ENCODE results near the gene RAB20. TPM values are rescaled to one million over a fixed set of nuclear protein-coding genes. Genes with fewer than 3 reads are reported as not detected.

Gene RAB20
- total RNA-seq, 1 experiment from 2014 or later, result 14.3 TPM

- TF ChIP-seq, protein P1, sequence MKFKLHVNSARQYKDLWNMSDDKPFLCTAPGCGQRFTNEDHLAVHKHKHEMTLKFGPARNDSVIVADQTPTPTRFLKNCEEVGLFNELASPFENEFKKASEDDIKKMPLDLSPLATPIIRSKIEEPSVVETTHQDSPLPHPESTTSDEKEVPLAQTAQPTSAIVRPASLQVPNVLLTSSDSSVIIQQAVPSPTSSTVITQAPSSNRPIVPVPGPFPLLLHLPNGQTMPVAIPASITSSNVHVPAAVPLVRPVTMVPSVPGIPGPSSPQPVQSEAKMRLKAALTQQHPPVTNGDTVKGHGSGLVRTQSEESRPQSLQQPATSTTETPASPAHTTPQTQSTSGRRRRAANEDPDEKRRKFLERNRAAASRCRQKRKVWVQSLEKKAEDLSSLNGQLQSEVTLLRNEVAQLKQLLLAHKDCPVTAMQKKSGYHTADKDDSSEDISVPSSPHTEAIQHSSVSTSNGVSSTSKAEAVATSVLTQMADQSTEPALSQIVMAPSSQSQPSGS (CRISPR knock-in tag; IDR thresholded peaks at IDR 0.05; ENCODE audit: borderline replicate concordance, low read depth), result no peak
- no peak for TF ChIP-seq ZNF416 (CRISPR knock-in tag; IDR thresholded peaks at IDR 0.05)
- TF ChIP-seq NFATC4 (CRISPR knock-in tag; IDR thresholded peaks at IDR 0.05), result no peak
These were observed 33.2 kb downstream of the RAB20 start (continued) for GRCh38 chr13:110528371-110528770.

DNA sequence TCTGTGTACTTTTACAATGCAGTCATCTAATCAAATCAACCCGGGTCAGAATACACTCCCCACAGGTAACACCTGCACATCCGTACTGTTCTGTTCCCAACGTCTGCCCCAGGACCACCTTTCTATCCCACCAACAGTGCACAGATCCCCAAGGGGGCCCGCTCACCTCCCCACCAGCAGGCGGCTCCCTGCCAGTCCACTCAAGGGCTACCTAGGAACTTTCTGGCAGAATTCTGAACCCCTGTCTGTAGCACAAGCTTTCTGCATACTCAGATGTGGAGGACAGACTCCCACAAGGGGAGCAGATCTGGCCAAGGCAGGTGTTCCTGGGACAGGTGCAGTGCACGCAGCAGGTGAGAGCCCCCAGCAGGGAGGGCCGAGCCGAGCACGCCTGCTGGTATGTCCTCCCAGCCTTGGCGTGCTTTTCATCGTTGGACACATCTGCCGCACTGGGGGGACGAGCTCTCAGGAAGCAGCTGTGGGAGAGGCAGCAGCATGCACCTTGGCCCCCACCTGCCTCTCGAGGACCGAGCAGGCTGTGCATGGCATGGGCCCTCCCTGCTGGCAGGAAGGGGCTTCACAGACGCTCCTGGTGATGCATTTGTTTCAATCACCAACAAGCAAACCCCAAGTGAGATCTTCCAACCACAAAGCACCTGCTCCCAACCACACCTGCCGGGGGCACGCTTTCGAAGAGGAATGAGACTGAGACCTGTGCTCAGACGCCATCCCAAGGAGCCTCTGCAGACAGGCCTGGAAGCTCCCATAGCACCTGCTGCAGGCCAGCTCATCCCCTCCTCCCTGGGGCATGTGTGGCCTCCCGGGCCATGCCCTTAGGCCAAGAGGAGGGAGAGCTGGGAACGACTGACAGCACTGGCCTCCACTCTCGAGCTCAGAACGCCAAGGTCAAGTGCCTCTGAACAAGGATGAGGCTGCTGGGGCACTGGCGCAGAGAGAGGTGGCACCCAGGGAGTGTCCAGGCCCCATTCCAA lies 35.9 kb downstream of the RAB20 start:
- CTCF ChIA-PET, result interaction anchor here (1.0 kb wide), 2 partner anchors 70 to 390 kb away, joined by 4 to 5 read pairs; no protein-coding TSS in a partner anchor
- Mint-ChIP-seq H3K36me3 (peaks cover 2% of the 10 kb centered on the region; the same call in 1 of the 2 replicates), H3K27me3 (ENCODE audit: low read depth) (no peaks in the 10 kb centered on the region; the same call in 1 of the 2 replicates), H3K4me3 (no peak overlapping the region), H3K9me3 (no peaks in the 10 kb centered on the region), H3K27ac (peak overlapping the region; percentile 65), H3K4me1 (peaks cover 39% of the 10 kb centered on the region)
- ATAC-seq (no peak; the same call in 1 of the 2 replicates), DNase-seq (ENCODE audit: low spot score) (no peak)
- POLR2A ChIA-PET, result no interaction called here
- no peak for TF ChIP-seq EMX1 (CRISPR knock-in tag; IDR thresholded peaks at IDR 0.05)
- TF ChIP-seq, protein P2, sequence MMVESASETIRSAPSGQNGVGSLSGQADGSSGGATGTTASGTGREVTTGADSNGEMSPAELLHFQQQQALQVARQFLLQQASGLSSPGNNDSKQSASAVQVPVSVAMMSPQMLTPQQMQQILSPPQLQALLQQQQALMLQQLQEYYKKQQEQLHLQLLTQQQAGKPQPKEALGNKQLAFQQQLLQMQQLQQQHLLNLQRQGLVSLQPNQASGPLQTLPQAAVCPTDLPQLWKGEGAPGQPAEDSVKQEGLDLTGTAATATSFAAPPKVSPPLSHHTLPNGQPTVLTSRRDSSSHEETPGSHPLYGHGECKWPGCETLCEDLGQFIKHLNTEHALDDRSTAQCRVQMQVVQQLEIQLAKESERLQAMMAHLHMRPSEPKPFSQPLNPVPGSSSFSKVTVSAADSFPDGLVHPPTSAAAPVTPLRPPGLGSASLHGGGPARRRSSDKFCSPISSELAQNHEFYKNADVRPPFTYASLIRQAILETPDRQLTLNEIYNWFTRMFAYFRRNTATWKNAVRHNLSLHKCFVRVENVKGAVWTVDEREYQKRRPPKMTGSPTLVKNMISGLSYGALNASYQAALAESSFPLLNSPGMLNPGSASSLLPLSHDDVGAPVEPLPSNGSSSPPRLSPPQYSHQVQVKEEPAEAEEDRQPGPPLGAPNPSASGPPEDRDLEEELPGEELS (CRISPR knock-in tag; IDR thresholded peaks at IDR 0.05), result no peak
- TF ChIP-seq TP53 (CRISPR knock-in tag; IDR thresholded peaks at IDR 0.05), result no peak
- no peak for TF ChIP-seq ZSCAN18 (CRISPR knock-in tag; IDR thresholded peaks at IDR 0.05)
- TF ChIP-seq TEAD1 (CRISPR knock-in tag; IDR thresholded peaks at IDR 0.05), result no peak

DNA sequence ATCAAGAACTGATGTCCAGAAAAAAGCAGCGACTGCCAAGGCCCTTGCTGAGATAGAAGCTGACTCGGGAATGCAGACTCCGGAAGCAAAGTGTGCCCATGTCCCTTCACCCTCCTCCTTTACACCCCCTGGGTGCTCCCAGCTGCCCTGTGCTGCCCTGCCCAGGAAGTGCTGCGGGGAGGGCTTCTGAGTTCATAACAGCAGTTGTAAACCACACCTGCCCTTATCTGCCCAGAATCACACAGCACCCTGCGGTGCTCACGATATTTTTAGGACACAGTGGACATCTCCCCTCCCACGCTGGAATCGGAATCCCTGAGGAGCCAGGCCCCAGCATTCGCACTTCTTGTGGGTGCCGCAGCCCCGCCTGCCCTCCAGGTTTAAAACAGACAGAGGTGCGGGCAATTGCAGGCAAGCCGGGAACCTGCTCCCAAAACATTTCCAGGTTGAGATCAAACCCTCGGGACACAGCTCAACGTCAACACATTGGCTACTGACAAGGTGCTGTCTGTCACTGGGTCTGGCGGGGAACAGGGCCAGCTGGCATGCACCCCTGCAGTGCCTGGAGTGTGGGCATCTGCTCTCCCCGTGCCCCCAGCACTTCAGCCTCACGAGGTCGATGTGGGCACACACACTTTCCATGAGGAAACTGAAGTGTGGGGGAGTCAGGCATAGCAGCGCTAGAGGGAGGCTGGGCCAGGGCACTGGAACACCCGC lies 36.8 kb downstream of the RAB20 start:
- Mint-ChIP-seq H3K36me3 (peaks cover 2% of the 10 kb centered on the region; the same call in 1 of the 2 replicates), H3K4me1 (peaks cover 37% of the 10 kb centered on the region), H3K27me3 (ENCODE audit: low read depth) (no peaks in the 10 kb centered on the region; the same call in 1 of the 2 replicates), H3K9me3 (no peaks in the 10 kb centered on the region), H3K27ac (peak overlapping the region; percentile 70), H3K4me3 (no peak overlapping the region)
- DNase-seq (ENCODE audit: low spot score) (no peak), ATAC-seq (no peak)
- ChIA-PET CTCF (no interaction called here), POLR2A (no interaction called here)
- TF ChIP-seq OVOL2 (CRISPR knock-in tag; IDR thresholded peaks at IDR 0.05; ENCODE audit: borderline replicate concordance) (no peak), SMAD3 (CRISPR knock-in tag; IDR thresholded peaks at IDR 0.05; ENCODE audit: borderline replicate concordance) (no peak), SP1 (CRISPR knock-in tag; conservative IDR thresholded peaks at IDR 0.05) (no peak), IRF2 (CRISPR knock-in tag; IDR thresholded peaks at IDR 0.05; ENCODE audit: borderline replicate concordance, low read depth) (no peak)
- TF ChIP-seq, protein P3, sequence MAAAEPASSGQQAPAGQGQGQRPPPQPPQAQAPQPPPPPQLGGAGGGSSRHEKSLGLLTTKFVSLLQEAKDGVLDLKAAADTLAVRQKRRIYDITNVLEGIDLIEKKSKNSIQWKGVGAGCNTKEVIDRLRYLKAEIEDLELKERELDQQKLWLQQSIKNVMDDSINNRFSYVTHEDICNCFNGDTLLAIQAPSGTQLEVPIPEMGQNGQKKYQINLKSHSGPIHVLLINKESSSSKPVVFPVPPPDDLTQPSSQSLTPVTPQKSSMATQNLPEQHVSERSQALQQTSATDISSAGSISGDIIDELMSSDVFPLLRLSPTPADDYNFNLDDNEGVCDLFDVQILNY (CRISPR knock-in tag; IDR thresholded peaks at IDR 0.05), result no peak
- TF ChIP-seq, protein P4, sequence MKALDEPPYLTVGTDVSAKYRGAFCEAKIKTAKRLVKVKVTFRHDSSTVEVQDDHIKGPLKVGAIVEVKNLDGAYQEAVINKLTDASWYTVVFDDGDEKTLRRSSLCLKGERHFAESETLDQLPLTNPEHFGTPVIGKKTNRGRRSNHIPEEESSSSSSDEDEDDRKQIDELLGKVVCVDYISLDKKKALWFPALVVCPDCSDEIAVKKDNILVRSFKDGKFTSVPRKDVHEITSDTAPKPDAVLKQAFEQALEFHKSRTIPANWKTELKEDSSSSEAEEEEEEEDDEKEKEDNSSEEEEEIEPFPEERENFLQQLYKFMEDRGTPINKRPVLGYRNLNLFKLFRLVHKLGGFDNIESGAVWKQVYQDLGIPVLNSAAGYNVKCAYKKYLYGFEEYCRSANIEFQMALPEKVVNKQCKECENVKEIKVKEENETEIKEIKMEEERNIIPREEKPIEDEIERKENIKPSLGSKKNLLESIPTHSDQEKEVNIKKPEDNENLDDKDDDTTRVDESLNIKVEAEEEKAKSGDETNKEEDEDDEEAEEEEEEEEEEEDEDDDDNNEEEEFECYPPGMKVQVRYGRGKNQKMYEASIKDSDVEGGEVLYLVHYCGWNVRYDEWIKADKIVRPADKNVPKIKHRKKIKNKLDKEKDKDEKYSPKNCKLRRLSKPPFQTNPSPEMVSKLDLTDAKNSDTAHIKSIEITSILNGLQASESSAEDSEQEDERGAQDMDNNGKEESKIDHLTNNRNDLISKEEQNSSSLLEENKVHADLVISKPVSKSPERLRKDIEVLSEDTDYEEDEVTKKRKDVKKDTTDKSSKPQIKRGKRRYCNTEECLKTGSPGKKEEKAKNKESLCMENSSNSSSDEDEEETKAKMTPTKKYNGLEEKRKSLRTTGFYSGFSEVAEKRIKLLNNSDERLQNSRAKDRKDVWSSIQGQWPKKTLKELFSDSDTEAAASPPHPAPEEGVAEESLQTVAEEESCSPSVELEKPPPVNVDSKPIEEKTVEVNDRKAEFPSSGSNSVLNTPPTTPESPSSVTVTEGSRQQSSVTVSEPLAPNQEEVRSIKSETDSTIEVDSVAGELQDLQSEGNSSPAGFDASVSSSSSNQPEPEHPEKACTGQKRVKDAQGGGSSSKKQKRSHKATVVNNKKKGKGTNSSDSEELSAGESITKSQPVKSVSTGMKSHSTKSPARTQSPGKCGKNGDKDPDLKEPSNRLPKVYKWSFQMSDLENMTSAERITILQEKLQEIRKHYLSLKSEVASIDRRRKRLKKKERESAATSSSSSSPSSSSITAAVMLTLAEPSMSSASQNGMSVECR (CRISPR knock-in tag; IDR thresholded peaks at IDR 0.05; ENCODE audit: borderline replicate concordance), result no peak
- TF ChIP-seq, protein P5, sequence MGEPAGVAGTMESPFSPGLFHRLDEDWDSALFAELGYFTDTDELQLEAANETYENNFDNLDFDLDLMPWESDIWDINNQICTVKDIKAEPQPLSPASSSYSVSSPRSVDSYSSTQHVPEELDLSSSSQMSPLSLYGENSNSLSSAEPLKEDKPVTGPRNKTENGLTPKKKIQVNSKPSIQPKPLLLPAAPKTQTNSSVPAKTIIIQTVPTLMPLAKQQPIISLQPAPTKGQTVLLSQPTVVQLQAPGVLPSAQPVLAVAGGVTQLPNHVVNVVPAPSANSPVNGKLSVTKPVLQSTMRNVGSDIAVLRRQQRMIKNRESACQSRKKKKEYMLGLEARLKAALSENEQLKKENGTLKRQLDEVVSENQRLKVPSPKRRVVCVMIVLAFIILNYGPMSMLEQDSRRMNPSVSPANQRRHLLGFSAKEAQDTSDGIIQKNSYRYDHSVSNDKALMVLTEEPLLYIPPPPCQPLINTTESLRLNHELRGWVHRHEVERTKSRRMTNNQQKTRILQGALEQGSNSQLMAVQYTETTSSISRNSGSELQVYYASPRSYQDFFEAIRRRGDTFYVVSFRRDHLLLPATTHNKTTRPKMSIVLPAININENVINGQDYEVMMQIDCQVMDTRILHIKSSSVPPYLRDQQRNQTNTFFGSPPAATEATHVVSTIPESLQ (CRISPR knock-in tag; IDR thresholded peaks at IDR 0.05), result no peak
